H54 (cell line): Measurements from ENCODE around the gene FAM217B.
"Not testable (repeated sequence)": the region's sequence is repeated elsewhere in the genome, so short reads cannot be mapped to it uniquely, and the experiment has no call there.

Source experiments
- DNase-seq: peaks from one replicate; pipeline ENCODE4 v3.0.0; 2011; ENCODE audit warnings: low spot score, mixed read lengths; ENCODE audit not compliant: insufficient read length
- FAIRE-seq: peaks from 3 replicates; lab custom pipeline; 2011; peaks lifted over from hg19 to GRCh38; lab: Jason Lieb, UNC
- POLR2A ChIP-seq: IDR thresholded peaks from 2 replicates; pipeline ENCODE4 v1.6.1; 2011; ENCODE audit warnings: low read depth, mild to moderate bottlenecking, low read length

The FAM217B gene

DNA sequence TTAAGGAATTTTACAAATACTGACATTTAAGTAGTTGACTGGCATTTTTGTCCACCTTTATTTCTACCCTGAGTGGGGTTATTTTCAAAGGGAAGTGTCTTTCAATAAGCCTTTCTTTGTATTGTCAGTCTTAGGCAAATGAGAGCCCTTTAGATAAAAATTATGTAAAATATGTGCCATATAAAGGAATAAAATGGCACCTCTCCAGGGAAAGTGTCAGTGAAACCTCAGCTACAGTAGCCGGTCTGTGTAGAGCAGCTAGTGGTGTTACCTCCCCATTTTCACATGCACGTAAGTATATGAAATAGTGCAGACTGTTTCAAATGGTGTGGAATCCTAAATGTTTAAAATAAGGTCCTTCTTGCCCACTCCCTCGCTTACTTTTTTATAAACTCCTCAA lies 5.0 kb downstream of the FAM217B start:
- no peak for DNase-seq
- TF ChIP-seq POLR2A, result no peak
- no peak for FAIRE-seq

DNA sequence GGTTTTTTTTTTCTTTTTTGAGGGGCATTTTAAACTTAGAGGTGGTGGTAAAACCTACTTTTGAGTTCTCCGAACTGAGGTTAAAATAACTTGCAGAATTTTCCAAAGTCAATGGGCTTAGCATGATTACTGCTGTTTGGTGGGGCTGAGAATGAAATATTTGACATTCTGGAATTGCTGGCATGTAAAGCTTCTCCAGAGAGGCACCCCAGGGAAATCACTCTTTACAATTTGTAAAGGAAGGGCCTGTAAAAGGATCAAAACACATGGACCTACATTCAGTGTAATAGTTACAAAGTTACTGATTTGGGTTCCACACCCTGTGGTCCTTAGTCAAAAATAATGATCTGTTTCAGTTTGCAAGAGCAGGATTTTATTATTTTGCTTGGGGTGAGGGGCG lies 5.5 kb downstream of the FAM217B start:
- no peak for DNase-seq
- FAIRE-seq, result no peak
- TF ChIP-seq POLR2A, result no peak

DNA sequence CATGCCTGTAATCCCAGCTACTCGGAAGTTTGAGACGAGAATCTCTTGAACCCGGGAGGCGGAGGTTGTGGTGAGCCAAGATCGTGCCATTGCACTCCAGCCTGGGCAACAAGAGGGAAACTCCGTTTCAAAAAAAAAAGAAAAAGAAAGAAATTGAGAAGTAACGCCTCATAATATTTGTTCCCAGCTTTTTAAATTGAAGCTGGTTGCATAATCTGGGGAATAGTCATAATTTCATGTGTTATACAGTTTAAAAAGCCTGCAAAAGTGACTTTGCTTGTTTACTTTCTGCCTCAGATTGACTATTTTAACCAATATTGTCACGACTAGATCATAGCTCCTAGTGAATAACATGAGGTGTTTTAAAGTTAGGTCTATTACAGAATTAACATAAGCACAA lies 7.2 kb downstream of the FAM217B start:
- no peak for TF ChIP-seq POLR2A
- FAIRE-seq (no peak), DNase-seq (no peak)

DNA sequence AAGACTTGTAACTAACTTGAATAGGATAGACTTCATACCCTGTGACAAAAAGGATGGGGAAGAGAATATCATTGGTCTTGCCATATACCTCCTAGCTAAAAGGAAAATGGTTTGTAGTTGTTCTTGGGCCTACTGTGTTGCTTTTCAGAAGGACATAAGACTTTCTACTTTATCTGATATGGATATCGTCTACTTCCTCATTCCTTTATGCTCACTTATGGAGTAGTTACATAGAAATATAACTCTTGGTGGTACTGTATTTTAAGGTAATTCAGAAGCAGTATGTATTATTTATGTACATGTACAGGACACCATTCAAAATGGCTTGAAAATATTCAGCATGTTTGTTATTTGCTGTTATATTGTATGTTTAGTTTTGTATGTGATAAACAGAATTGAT lies 8.0 kb downstream of the FAM217B start:
- FAIRE-seq (no peak), DNase-seq (no peak)
- no peak for TF ChIP-seq POLR2A

DNA sequence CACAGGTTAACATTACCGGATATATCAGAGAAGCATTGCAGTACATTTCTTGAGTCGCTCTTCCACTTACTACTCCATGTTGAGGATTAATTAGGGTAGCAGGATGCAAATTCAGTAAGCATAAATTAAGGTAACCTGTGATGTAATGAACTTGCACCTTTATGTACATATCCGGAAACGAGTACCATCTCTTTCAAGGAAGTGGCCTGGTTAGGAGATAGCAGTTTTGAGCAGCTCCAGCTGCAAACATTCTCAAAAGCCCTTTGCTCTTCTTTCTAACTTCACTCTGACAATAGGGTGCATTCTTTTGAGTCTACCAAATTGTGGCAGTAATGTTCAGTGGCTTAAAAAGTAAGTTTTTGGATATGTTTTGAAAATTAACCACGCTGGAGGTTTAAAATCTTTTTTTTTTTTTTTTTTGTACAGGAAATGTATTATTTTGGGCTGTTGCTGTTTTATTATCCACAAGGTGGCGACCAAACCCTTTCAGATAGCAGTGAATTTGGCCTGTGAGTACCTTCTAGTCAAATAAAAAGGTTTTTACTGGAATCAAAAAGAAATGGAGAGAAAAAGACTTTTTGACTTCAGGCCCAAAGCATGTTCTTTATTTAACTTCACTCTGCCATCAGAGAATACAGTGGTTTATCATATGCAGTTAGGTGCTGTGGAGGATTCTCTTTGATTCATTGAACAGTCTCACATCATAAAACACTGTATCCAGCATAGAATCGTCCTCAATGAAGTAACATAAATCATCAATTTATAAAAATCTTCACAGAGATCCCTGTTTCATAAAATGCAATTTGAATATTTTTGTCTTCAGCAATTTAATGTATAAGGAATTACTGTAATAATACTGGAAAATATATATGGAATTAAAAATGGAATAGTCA lies 8.9 kb downstream of the FAM217B start:
- TF ChIP-seq POLR2A, result no peak
- FAIRE-seq, result peak; percentile 11
- DNase-seq, result no peak

DNA sequence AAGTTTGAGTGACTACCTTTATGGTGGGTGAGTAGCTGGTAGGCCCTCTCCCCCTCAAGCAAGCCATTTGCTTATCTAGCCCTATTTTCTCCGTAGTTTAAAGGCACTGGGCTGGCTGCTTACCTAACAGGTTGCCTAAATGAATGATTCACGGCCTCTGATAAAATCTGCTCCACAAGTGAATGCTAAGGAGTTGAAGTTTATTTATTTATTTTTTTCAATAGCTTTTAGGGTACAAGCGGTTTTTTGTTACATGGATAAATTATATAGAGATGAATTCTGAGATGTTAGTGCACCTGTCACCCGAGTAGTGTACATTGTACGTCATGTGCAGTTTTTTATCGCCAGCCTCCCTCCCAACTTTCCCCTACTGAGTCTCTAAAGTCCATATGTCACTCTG lies 9.7 kb downstream of the FAM217B start:
- DNase-seq, result no peak
- no peak for FAIRE-seq
- TF ChIP-seq POLR2A, result no peak

DNA sequence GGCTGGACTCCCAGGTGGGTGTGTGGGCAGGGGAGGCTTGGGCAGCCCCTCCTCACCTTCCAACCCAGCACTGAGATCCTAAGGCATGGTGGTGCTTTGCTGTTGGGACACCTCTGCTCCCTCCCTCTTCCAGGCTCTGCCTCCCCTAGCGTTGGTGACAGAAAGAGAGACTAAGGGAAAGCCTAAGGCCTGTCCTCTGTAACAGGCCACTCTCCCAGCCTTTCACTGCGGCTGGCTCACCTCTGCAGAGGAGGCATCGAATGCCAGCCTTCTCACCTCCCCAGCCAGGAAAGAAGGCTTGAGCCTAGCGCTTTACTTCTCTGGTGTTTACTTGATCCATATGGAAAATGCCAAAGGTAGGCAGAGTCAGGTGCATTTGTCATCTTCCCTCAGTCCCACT lies 14.5 kb downstream of the FAM217B start:
- TF ChIP-seq POLR2A, result no peak
- DNase-seq (no peak), FAIRE-seq (no peak)

DNA sequence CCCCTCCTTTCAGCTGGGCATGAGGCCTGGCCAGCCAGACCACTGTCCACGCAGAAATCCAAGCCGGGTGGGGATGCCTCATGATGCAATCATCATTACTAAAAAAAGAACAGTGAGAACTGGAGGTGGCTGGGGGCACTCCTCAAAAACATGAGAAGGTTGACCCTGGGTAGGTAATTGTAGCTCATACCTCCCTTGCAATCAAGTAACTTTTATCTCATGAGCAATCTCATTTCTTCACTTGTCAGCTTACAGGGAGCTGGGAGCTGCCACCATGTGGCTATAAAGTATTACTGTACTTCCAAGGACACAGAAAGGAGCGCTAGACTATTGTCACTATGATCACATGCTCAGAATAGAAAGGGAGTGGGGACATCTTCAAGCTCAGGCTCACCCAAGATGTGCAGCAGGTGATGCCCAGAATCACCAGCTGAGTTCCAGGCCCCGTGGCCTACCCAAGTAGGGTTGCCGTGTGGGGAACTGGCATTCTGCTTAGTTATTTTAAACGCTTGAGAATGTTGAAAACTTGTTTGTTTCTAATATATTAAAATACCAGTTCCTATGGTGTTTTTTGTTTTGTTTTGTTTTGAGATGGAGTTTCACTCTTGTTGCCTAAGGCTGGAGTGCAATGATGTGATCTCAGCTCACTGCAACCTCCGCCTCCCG lies 15.1 kb downstream of the FAM217B start:
- DNase-seq, result no peak
- FAIRE-seq, result no peak
- TF ChIP-seq POLR2A, result no peak

DNA sequence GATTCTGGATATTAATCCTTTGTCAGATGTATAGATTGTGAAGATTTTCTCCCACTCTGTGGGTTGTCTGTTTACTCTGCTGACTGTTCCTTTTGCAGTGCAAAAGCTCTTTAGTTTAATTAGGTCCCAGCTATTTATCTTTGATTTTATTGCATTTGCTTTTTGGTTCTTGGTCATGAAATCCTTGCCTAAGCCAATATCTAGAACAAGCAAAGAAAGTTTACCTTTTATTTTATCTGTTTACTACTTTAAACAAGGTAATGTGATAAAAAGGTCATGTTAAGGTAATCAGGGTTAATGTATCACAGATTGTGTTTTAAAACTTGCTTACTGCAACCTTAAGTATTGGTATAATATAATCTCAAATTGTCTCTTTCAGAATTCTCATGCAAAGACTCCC lies 17.4 kb downstream of the FAM217B start:
- not testable (repeated sequence) for DNase-seq, FAIRE-seq

DNA sequence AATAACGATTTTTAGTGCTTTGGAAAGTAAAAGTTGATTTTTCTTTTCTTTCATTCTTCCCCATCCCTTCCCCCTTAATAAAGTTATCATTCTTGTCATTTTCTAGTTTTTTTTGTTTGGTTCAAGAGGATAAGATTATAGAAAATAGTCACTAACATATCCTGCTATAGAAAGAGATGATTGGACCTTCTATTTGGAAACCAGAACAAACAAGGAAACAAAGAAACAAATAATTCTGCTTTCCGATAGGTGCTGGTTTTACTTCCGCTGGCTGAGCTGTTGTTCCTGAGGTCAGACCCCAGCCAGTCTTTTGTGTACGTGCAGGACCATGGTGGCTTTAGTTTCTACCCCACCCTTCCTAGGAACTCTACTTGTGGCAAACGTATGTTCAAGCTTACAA lies 17.9 kb downstream of the FAM217B start, which contains the start of gene CDH26:
Gene CDH26 (plus strand): TSS at position 301 of the 400 bp plus-strand sequence. CDS start 304 bp downstream, outside the sequence.
- no peak for TF ChIP-seq POLR2A
- FAIRE-seq, result no peak
- DNase-seq, result no peak

DNA sequence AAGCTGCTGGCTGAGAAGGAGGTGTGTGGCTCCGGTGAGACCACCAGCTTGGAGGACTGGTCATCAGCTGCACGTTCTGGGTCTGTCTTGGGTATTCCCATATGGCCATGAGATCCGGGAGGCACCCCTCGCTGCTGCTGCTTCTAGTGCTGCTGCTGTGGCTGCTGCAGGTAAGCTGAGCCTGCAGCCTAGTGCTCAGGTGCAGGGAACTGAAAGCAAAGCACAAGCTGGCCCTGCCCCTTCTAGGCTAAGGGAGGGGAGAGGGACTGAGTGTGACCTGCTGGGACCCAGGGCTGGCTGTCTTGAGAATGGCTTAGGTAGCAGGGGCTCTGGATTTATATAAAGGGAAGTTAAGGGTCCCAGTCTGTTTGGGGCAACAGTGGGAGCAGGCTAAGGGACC lies 18.4 kb downstream of the FAM217B start:
- TF ChIP-seq POLR2A, result no peak
- no peak for FAIRE-seq
- no peak for DNase-seq

DNA sequence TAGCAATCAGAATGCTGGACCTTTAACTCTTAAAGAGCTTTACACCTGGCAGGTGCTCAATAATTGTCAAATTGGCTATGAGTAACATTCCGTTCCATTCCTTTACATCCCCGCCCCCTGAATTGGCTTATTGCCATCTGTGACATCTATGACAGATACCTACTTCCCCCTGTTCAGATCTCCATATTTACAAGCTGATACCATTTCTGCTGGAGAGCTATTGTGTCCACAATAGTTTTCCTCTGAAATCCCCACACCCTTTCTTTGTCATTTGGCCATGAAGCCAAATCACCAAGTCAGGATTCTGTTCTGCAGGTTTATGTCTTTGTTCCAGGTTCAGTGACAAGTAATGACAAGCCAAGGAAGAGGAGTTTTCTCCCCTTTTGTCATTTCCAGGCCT lies 21.2 kb downstream of the FAM217B start:
- no peak for DNase-seq
- no peak for TF ChIP-seq POLR2A
- FAIRE-seq, result no peak

DNA sequence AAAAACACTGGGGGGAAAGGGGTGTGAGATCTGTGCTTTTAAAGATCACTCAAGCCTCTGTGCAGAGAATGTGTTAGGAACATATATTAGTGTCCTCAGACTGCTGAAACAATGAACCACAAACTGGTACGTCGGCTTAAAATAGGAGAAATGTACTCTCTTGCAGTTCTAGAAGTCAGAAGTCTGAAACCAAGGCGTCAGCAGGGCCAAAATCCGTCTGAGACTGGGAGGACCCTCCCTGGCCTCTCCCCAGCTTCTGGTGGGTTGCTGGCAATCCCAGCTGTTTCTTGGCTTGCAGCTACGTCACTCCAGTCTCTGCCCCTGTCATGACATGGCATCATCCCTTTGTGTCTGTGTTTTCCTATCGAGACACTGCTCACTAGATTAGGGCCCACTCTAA lies 22.0 kb downstream of the FAM217B start:
- DNase-seq (no peak), FAIRE-seq (no peak)
- no peak for TF ChIP-seq POLR2A

DNA sequence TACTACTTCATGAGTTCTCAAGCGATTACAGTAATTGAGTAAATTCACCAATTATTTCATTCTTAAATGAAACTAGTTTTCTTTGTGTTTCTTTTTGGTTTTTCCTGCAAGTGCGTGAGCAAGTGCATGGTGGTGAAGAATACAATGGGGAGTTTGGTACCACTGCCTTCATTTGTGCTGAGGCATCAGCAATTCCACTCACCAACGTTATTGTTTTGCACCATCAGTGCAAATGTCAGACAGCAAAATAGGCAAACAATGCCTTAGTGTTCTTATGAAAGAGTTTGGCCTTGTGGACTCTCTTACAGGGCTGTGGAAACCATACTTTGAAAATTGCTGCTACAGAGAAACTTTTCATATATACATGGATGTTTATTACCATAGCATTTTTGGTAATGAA lies 26.2 kb downstream of the FAM217B start:
- TF ChIP-seq POLR2A, result no peak
- no peak for FAIRE-seq
- DNase-seq, result no peak

DNA sequence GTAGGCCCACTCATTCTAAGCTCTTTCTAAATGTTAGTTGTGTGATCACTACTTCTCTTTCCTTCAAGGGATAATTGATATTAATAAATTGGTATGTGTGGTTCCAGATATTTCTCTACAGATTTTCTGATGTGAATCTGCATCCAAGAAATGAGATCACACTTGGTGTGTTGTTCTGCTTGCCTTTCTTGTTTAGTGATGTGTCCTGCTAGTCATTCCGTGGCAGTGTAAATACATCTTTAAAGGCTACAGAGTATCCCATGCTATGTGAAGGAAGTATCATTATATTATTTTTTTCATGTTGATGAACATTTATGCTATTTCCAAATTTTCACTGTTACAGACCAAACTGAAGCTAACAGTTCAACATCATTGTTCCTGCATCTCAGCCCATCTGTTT lies 31.2 kb downstream of the FAM217B start:
- FAIRE-seq (no peak), DNase-seq (no peak)
- TF ChIP-seq POLR2A, result no peak
